IMR-90 (cell line): ENCODE measurements around the gene CHST1. TPM values are rescaled to one million over a fixed set of nuclear protein-coding genes. Genes with fewer than 3 reads are reported as not detected.

Experiments
- ATAC-seq: fragments of 200-7000 bp; cut with Tn5 transposase; 2 replicates; pipeline ENCODE4 v1.9.1; 2020; ENCODE audit warnings: low read depth, mild to moderate bottlenecking, moderate library complexity
- BruUV-seq: library from RNA; stranded (reverse); fragments of 400-500 nt; replicated peaks from 2 replicates; lab custom pipeline; 2021; lab: Mats Ljungman, UMichigan
- CTCF ChIA-PET: fragments of 300-600 bp; formaldehyde crosslinking; extraction: SDS; loops from one replicate; lab custom pipeline; 2021; ENCODE audit warnings: antibody characterized with exemption; lab: Yijun Ruan, JAX
- POLR2A ChIA-PET: fragments of 300-600 bp; sonication (Branson Sonifier 250); formaldehyde crosslinking; loops from one replicate; lab custom pipeline; 2022; ENCODE audit warnings: antibody characterized with exemption; ENCODE audit not compliant: unreplicated experiment; lab: Charles Lee
- DNase-seq: peaks from one replicate; pipeline ENCODE4 v3.0.0; 2013
- H2AFZ ChIP-seq: replicated peaks from 2 replicates; pipeline ENCODE3; 2013; ENCODE audit warnings: low read length, mild to moderate bottlenecking; ENCODE audit not compliant: poor library complexity
- H2AK5ac ChIP-seq: 2 replicates; pipeline ENCODE4 v1.6.1; 2013; ENCODE audit warnings: low read depth, low read length, inconsistent platforms
- H2AK9ac ChIP-seq: replicated peaks from 2 replicates; pipeline ENCODE3; 2013; ENCODE audit warnings: mild to moderate bottlenecking, low read depth, low read length, moderate library complexity; ENCODE audit not compliant: poor library complexity
- H2BK120ac ChIP-seq: 2 replicates; pipeline ENCODE4 v1.6.1; 2013; ENCODE audit warnings: low read depth, low read length, inconsistent platforms
- H2BK15ac ChIP-seq: 3 replicates; pipeline ENCODE4 v1.6.1; 2013; ENCODE audit warnings: low read depth, low read length, inconsistent platforms
- H2BK20ac ChIP-seq: 2 replicates; pipeline ENCODE4 v1.6.1; 2013; ENCODE audit warnings: low read depth, mild to moderate bottlenecking, inconsistent platforms, low read length, moderate library complexity
- H2BK5ac ChIP-seq: 2 replicates; pipeline ENCODE4 v1.6.1; 2013; ENCODE audit warnings: mild to moderate bottlenecking, low read depth, low read length, inconsistent platforms; ENCODE audit not compliant: poor library complexity, severe bottlenecking
- H3K14ac ChIP-seq: replicated peaks from 2 replicates; pipeline ENCODE4 v1.6.1; 2013; ENCODE audit warnings: low read depth, low read length, inconsistent platforms
- H3K18ac ChIP-seq: 2 replicates; pipeline ENCODE4 v1.6.1; 2013; ENCODE audit warnings: low read depth, low read length, control low read depth
- H3K23ac ChIP-seq: 2 replicates; pipeline ENCODE4 v1.6.1; 2013; ENCODE audit warnings: low read depth, low read length, inconsistent platforms
- H3K27ac ChIP-seq: 2 replicates; pipeline ENCODE4 v1.5.1; 2013; ENCODE audit warnings: mild to moderate bottlenecking, control low read depth, low read length; ENCODE audit not compliant: insufficient read depth
- H3K27me3 ChIP-seq: 2 replicates; pipeline ENCODE4 v1.6.1; 2013; ENCODE audit warnings: low read length; ENCODE audit not compliant: control insufficient read depth, insufficient read depth
- H3K36me3 ChIP-seq: 2 replicates; pipeline ENCODE4 v1.6.1; 2013; ENCODE audit warnings: low read length, mixed read lengths; ENCODE audit not compliant: control insufficient read depth, insufficient read depth
- H3K4ac ChIP-seq: 2 replicates; pipeline ENCODE4 v1.6.1; 2013; ENCODE audit warnings: low read depth, low read length, inconsistent platforms
- H3K4me1 ChIP-seq: 2 replicates; pipeline ENCODE4 v1.6.1; 2013; ENCODE audit warnings: low read length, mixed read lengths; ENCODE audit not compliant: control insufficient read depth, insufficient read depth
- H3K4me2 ChIP-seq: 2 replicates; pipeline ENCODE4 v1.6.1; 2013; ENCODE audit warnings: low read depth, mild to moderate bottlenecking, control low read depth, low read length, moderate library complexity
- H3K4me3 ChIP-seq: 2 replicates; pipeline ENCODE4 v1.5.1; 2013; ENCODE audit warnings: low read depth, mild to moderate bottlenecking, control low read depth, low read length, moderate library complexity; ENCODE audit not compliant: insufficient read depth
- H3K56ac ChIP-seq: 2 replicates; pipeline ENCODE4 v1.6.1; 2013; ENCODE audit warnings: low read length, inconsistent platforms; ENCODE audit not compliant: insufficient read depth; ENCODE audit errors: extremely low read depth
- H3K79me1 ChIP-seq, 2 experiments: 2 replicates each; pipeline ENCODE4 v1.6.1; 2013; ENCODE audit warnings: low read length in 2 of 2, inconsistent platforms in 1 of 2, low read depth in 1 of 2
- H3K9ac ChIP-seq: 2 replicates; pipeline ENCODE4 v1.6.1; 2013; ENCODE audit warnings: low read depth, low read length, control low read depth
- H3K9me1 ChIP-seq: 2 replicates; pipeline ENCODE4 v1.6.1; 2013; ENCODE audit warnings: low read length, inconsistent platforms; ENCODE audit not compliant: insufficient read depth
- H3K9me3 ChIP-seq: 2 replicates; pipeline ENCODE4 v1.6.1; 2013; ENCODE audit warnings: low read length; ENCODE audit not compliant: control insufficient read depth, insufficient read depth
- H4K20me1 ChIP-seq: 2 replicates; pipeline ENCODE4 v1.6.1; 2013; ENCODE audit warnings: low read length, inconsistent platforms; ENCODE audit not compliant: insufficient read depth
- H4K5ac ChIP-seq: 2 replicates; pipeline ENCODE4 v1.6.1; 2013; ENCODE audit warnings: mild to moderate bottlenecking, low read depth, low read length, control low read depth
- H4K8ac ChIP-seq, 2 experiments: 2 replicates each; pipeline ENCODE4 v1.6.1; 2013; ENCODE audit warnings: low read depth in 2 of 2, low read length in 2 of 2, control low read depth in 1 of 2, inconsistent platforms in 1 of 2
- H4K91ac ChIP-seq: 2 replicates; pipeline ENCODE4 v1.6.1; 2013; ENCODE audit warnings: low read depth, low read length, inconsistent platforms; ENCODE audit not compliant: insufficient read depth
- CHD1 ChIP-seq: IDR thresholded peaks from 2 replicates; pipeline ENCODE4 v1.6.1; 2012; ENCODE audit warnings: low read depth, low read length, improper control_type of control experiment
- FOS ChIP-seq: fragments of 150-350 bp; IDR thresholded peaks from 2 replicates; pipeline ENCODE4 v1.6.1; 2016; ENCODE audit warnings: low read depth, low read length
- MAZ ChIP-seq: IDR thresholded peaks from 2 replicates; pipeline ENCODE4 v1.6.1; 2012; ENCODE audit warnings: low read depth, mild to moderate bottlenecking, low read length, improper control_type of control experiment, moderate library complexity, borderline replicate concordance
- SMC3 ChIP-seq: fragments of 150-350 bp; IDR thresholded peaks from 2 replicates; pipeline ENCODE4 v1.6.1; 2016; ENCODE audit warnings: low read depth, mild to moderate bottlenecking, antibody characterized with exemption, low read length, moderate library complexity
- WGBS, 2 experiments: methylation state at CpG; one replicate each; pipeline versions ENCODE4 v1.1.5 to v1.1.7; 2013; ENCODE audit warnings: missing lambda C conversion rate in 2 of 2; ENCODE audit not compliant: insufficient read length in 1 of 2; ENCODE audit errors: extremely low coverage in 2 of 2; 5-methylcytosine and 5-hydroxymethylcytosine counted together
- dilution Hi-C: fragments of 300-500 bp; cut with HindIII; formaldehyde crosslinking; loops from one replicate; pipeline ENCODE4 v1.14.3; 2018; ENCODE audit warnings: low sequenced_read_pairs; ENCODE audit not compliant: unreplicated experiment
- in situ Hi-C: fragments of 300-500 bp; cut with MboI; formaldehyde crosslinking; loops from 3 replicates; pipeline ENCODE4 v1.14.3; 2019; ENCODE audit warnings: low sequenced_read_pairs, inconsistent platforms, mixed read lengths
- intact Hi-C: fragments of 100-400 bp; cut with micrococcal nuclease; formaldehyde crosslinking; loops from 2 replicates; pipeline ENCODE4 v1.10.0; 2022
- polyA plus RNA-seq, 3 experiments: library from polyadenylated mRNA; depleted of rRNA; stranded (reverse); fragments of >200 nt; gene quantifications; 2 replicates each; pipeline ENCODE4 v1.2.3, GENCODE V29; 2012; ENCODE audit warnings: low replicate concordance in 1 of 3
- total RNA-seq: library from RNA; depleted of rRNA; stranded (reverse); fragments of >200 nt; gene quantifications from 2 replicates; pipeline ENCODE4 v1.2.3, GENCODE V29; 2012
- TF ChIP-seq, protein P1 (sequence below): conservative IDR thresholded peaks from 2 replicates; pipeline ENCODE4 v1.5.1; 2012; ENCODE audit warnings: mild to moderate bottlenecking, low read depth, low read length, improper control_type of control experiment

Gene CHST1
- total and polyA plus RNA-seq, 2 of the 4 experiments (the other 2 are of a cell fraction): 0.21 TPM; not detected in 1

- no peak for ATAC-seq
- H3K27me3 ChIP-seq: peaks cover 32% of the 10 kb centered on the region
- H3K4ac ChIP-seq: no peak overlapping the region
- no peak overlapping the region for H2BK15ac ChIP-seq
- intact Hi-C loops: no loop called here
- H3K9ac ChIP-seq: no peak overlapping the region
- TF ChIP-seq SMC3: no peak
- TF ChIP-seq, protein P1, sequence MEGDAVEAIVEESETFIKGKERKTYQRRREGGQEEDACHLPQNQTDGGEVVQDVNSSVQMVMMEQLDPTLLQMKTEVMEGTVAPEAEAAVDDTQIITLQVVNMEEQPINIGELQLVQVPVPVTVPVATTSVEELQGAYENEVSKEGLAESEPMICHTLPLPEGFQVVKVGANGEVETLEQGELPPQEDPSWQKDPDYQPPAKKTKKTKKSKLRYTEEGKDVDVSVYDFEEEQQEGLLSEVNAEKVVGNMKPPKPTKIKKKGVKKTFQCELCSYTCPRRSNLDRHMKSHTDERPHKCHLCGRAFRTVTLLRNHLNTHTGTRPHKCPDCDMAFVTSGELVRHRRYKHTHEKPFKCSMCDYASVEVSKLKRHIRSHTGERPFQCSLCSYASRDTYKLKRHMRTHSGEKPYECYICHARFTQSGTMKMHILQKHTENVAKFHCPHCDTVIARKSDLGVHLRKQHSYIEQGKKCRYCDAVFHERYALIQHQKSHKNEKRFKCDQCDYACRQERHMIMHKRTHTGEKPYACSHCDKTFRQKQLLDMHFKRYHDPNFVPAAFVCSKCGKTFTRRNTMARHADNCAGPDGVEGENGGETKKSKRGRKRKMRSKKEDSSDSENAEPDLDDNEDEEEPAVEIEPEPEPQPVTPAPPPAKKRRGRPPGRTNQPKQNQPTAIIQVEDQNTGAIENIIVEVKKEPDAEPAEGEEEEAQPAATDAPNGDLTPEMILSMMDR: no peak
- no peak for TF ChIP-seq FOS
- no peak for TF ChIP-seq CHD1
- no peak for TF ChIP-seq MAZ
- H3K9me1 ChIP-seq: no peaks in the 10 kb centered on the region
- in situ Hi-C loops: no loop called here
- no peak overlapping the region for H3K56ac ChIP-seq
- no peak overlapping the region for H2BK5ac ChIP-seq
- no peak overlapping the region for H3K23ac ChIP-seq
- CTCF ChIA-PET: interaction anchor here (1.3 kb wide), 1 partner anchor 112 kb away, joined by 4 read pairs; no protein-coding TSS in a partner anchor
- peaks cover 4% of the 10 kb centered on the region; the same call in 1 of the 2 replicates for H3K4me1 ChIP-seq
- no peak overlapping the region for H3K27ac ChIP-seq
- no peak overlapping the region for H4K8ac ChIP-seq
- DNase-seq: no peak
- BruUV-seq: no TSS peak
- WGBS, 2 experiments: 80% methylated on average over 1 of the region's 15 CpGs; no CpG with 5 or more reads in 1 of the 2 experiments
- no peaks in the 10 kb centered on the region for H3K36me3 ChIP-seq
- H2AK9ac ChIP-seq: no peak overlapping the region
- peak overlapping the region; percentile 71 for H2AFZ ChIP-seq
- no peak overlapping the region for H3K18ac ChIP-seq
- no peak overlapping the region for H4K5ac ChIP-seq
- no peak overlapping the region for H2BK120ac ChIP-seq
- no peak overlapping the region for H3K4me3 ChIP-seq
- H3K9me3 ChIP-seq: no peaks in the 10 kb centered on the region
- dilution Hi-C loops: no loop called here
- H4K91ac ChIP-seq: no peak overlapping the region
- H3K4me2 ChIP-seq: no peak overlapping the region
- no peak overlapping the region for H3K14ac ChIP-seq
- POLR2A ChIA-PET: interaction anchor here (0.5 kb wide), 1 partner anchor 267 kb away, joined by 5 read pairs; no protein-coding TSS in a partner anchor
- H2AK5ac ChIP-seq: no peak overlapping the region
- H3K79me1 ChIP-seq: no peaks in the 10 kb centered on the region
- H2BK20ac ChIP-seq: no peak overlapping the region
- no peaks in the 10 kb centered on the region; the same call in 1 of the 2 replicates for H4K20me1 ChIP-seq
Observed at GRCh38 chr11:45659031-45659817, 6.2 kb downstream of the CHST1 start.
